Omental fat pad (tissue), 4 donors: Measurements from ENCODE around the gene TRAF3IP1. TPM values are rescaled to one million over a fixed set of nuclear protein-coding genes. Genes with fewer than 3 reads are reported as not detected.

Source experiments
- ATAC-seq: fragments of 150-250 bp; one replicate; pipeline ENCODE4 v1.9.1; 2016; ENCODE audit warnings: mild to moderate bottlenecking, moderate library complexity; ENCODE audit not compliant: low FRiP score
- DNase-seq: peaks from one replicate; pipeline ENCODE4 v3.0.0-alpha.2; 2019; ENCODE audit warnings: low spot score
- CTCF ChIP-seq, 3 donors: fragments of 450-650 bp; IDR thresholded peaks; one replicate each; pipeline ENCODE4 v1.5.1; 2016 to 2017; ENCODE audit warnings: antibody characterized with exemption in 3 of 3, mild to moderate bottlenecking in 3 of 3, moderate library complexity in 2 of 3
- total RNA-seq, 4 donors: library from RNA; depleted of rRNA; stranded (reverse); fragments of >200 nt; gene quantifications; one replicate each; pipeline ENCODE4 v1.1.0, GENCODE V29; 2016

The TRAF3IP1 gene
- total RNA-seq, 4 donors from 2014 or later = 8.4 to 15.9 (median 12.5) TPM

- ATAC-seq (no peak), DNase-seq (no peak)
- TF ChIP-seq CTCF (IDR thresholded peaks at IDR 0.05) = no peak
These were observed 70.8 kb downstream of the TRAF3IP1 start for GRCh38 chr2:238391042-238391689.

- no peak for TF ChIP-seq CTCF (IDR thresholded peaks at IDR 0.05)
- ATAC-seq (no peak), DNase-seq (no peak)
These were observed 76.3 kb downstream of the TRAF3IP1 start for GRCh38 chr2:238396663-238397062.

GRCh38 chr2:238397356-238397755 is 77.0 kb downstream of the TRAF3IP1 start:
- ATAC-seq (no peak), DNase-seq (no peak)
- no peak for TF ChIP-seq CTCF (IDR thresholded peaks at IDR 0.05)

GRCh38 chr2:238398577-238398976 is 78.3 kb downstream of the TRAF3IP1 start:
- TF ChIP-seq CTCF (IDR thresholded peaks at IDR 0.05) = no peak
- ATAC-seq = no peak
- DNase-seq = no peak

- DNase-seq = no peak
- no peak for TF ChIP-seq CTCF (IDR thresholded peaks at IDR 0.05)
- no peak for ATAC-seq
These were observed 78.8 kb downstream of the TRAF3IP1 start for GRCh38 chr2:238399094-238399493.

GRCh38 chr2:238401551-238401950 is 81.2 kb downstream of the TRAF3IP1 start:
- ATAC-seq (no peak), DNase-seq (no peak)
- TF ChIP-seq CTCF (IDR thresholded peaks at IDR 0.05) = no peak

- no peak for TF ChIP-seq CTCF (IDR thresholded peaks at IDR 0.05)
- ATAC-seq = no peak
- DNase-seq = no peak
These were observed 83.5 kb downstream of the TRAF3IP1 start for GRCh38 chr2:238403632-238404405.
